Tibial nerve (tissue), 4 donors: ENCODE data around the gene SMG6. TPM values are rescaled to one million over a fixed set of nuclear protein-coding genes. Genes with fewer than 3 reads are reported as not detected.
A peak's percentile ranks its signal among the peaks of the same experiment; 100 is the strongest.
"Not testable (repeated sequence)": the region's sequence is repeated elsewhere in the genome, so short reads cannot be mapped to it uniquely, and the experiment has no call there.

Experiments
- DNase-seq, 2 donors: peaks; one replicate each; pipeline ENCODE4 v3.0.0-alpha.2; 2019; ENCODE audit warnings: low spot score in 2 of 2
- H3K27ac ChIP-seq, 4 donors: fragments of 200-600 bp; sonication (generic) in 3 of 4; one replicate each; pipeline ENCODE4 v1.5.1; 2017 to 2019; ENCODE audit warnings: mild to moderate bottlenecking in 1 of 4
- H3K27me3 ChIP-seq, 2 donors: fragments of 200-600 bp; sonication (generic) in 1 of 2; one replicate each; pipeline versions ENCODE4 v1.5.1 to v1.6.0; 2017 to 2019
- H3K36me3 ChIP-seq, 3 donors: fragments of 200-600 bp; sonication (generic); one replicate each; pipeline ENCODE4 v1.5.1; 2018 to 2019
- H3K4me1 ChIP-seq, 4 donors: fragments of 200-600 bp; sonication (generic) in 3 of 4; one replicate each; pipeline ENCODE4 v1.5.1; 2017 to 2019
- H3K4me3 ChIP-seq, 4 donors: fragments of 200-600 bp; sonication (generic) in 3 of 4; one replicate each; pipeline ENCODE4 v1.5.1; 2017 to 2019; ENCODE audit warnings: mild to moderate bottlenecking in 1 of 4, moderate library complexity in 1 of 4
- H3K9me3 ChIP-seq, 4 donors: fragments of 200-600 bp; sonication (generic) in 3 of 4; one replicate each; pipeline ENCODE4 v1.5.1; 2017 to 2019
- EP300 ChIP-seq, 2 donors: sonication (generic); formaldehyde crosslinking; IDR thresholded peaks; one replicate each; pipeline ENCODE4 v1.6.1; 2017; ENCODE audit warnings: antibody characterized with exemption in 2 of 2, mild to moderate bottlenecking in 1 of 2
- POLR2A ChIP-seq, 2 donors: fragments of 450-650 bp; IDR thresholded peaks; one replicate each; pipeline ENCODE4 v1.6.1; 2017; ENCODE audit warnings: antibody characterized with exemption in 2 of 2, mild to moderate bottlenecking in 2 of 2, moderate library complexity in 2 of 2
- WGBS, 2 donors: methylation state at CpG; one replicate each; pipeline ENCODE4 v1.1.5; 2018; 5-methylcytosine and 5-hydroxymethylcytosine counted together
- total RNA-seq, 4 donors: library from RNA; depleted of rRNA; stranded (reverse); fragments of >200 nt; gene quantifications; one replicate each; pipeline ENCODE4 v1.1.0, GENCODE V29; 2016
- TF ChIP-seq, protein P1 (sequence below), 5 experiments: fragments of 200-600 bp in 3 of 5; fragments of 450-650 bp in 2 of 5; sonication (generic) in 3 of 5; IDR thresholded peaks; one replicate each; pipeline ENCODE4 v1.5.1; 2016 to 2019; ENCODE audit warnings: antibody characterized with exemption in 5 of 5, mild to moderate bottlenecking in 3 of 5, moderate library complexity in 2 of 5

Gene SMG6
- total RNA-seq, 4 donors from 2014 or later = 29.5 to 86.5 (median 40.1) TPM

DNA sequence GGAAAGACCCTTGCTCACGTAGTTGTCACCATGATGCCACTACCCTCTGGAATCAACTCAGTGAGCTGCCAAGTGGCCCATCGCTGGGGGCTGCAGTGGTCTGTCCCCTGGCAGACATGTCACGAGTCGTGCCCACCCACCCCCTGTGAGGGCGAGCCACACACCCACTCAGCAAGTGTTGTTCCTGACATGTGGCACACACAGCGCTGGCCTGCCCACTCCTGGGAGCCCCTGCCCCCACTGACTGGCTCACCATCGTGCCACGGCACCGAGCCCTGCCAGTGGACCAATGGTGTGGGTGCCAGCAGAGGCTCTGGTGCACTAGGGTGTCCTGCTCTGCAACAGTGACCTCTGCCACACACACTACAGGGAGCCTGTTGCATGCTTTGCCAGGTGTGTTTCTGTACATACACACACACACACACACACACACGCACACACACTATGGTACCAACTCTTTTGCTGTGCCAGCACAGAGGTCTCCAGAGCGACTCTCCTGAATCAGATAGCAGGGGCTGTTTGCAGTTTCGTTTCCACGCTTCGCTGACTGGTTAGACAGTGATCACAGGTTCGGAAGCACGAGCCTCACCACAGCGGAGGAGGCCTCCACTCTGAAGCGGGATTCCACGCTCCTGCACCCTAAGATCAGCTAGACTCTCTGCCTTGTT lies 286.2 kb downstream of the SMG6 start:
- WGBS, 2 donors = 77 to 86% methylated on average over 19 of the region's 19 CpGs
- Histone ChIP-seq H3K36me3 (no peaks in the 10 kb centered on the region), H3K4me1 (peaks cover 0 to 30% (median 0%) of the 10 kb centered on the region in 4 donors), H3K4me3 (no peak overlapping the region), H3K27me3 (peaks cover 0 to 9% of the 10 kb centered on the region in 2 donors), H3K27ac (no peak overlapping the region), H3K9me3 (no peaks in the 10 kb centered on the region)
- TF ChIP-seq EP300 (IDR thresholded peaks at IDR 0.05) = no peak
- TF ChIP-seq, protein P1, sequence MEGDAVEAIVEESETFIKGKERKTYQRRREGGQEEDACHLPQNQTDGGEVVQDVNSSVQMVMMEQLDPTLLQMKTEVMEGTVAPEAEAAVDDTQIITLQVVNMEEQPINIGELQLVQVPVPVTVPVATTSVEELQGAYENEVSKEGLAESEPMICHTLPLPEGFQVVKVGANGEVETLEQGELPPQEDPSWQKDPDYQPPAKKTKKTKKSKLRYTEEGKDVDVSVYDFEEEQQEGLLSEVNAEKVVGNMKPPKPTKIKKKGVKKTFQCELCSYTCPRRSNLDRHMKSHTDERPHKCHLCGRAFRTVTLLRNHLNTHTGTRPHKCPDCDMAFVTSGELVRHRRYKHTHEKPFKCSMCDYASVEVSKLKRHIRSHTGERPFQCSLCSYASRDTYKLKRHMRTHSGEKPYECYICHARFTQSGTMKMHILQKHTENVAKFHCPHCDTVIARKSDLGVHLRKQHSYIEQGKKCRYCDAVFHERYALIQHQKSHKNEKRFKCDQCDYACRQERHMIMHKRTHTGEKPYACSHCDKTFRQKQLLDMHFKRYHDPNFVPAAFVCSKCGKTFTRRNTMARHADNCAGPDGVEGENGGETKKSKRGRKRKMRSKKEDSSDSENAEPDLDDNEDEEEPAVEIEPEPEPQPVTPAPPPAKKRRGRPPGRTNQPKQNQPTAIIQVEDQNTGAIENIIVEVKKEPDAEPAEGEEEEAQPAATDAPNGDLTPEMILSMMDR (IDR thresholded peaks at IDR 0.05) = no peak
- no peak for TF ChIP-seq POLR2A (IDR thresholded peaks at IDR 0.05)
- DNase-seq = no peak

DNA sequence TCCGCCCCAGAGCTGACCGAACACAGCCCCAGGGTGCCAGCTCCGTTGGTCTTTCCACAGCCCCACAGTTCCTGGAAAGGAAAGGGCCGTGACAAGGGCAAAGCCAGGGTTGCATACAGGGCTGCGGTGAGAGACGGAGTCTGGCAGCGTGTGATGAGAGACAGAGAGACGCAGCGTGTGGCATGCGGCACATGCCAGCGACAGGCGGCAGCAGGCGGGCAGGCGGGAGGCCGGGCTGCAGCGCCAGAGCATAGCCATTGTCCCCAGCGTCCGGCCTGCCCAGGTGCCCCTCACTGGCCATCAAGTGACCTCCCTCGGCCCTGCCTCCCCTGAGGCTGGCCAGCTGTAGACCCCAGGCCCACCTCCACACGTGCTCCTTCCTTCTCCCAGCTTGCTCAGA lies 287.1 kb downstream of the SMG6 start:
- TF ChIP-seq, protein P1 (IDR thresholded peaks at IDR 0.05) = no peak
- TF ChIP-seq POLR2A (IDR thresholded peaks at IDR 0.05) = no peak
- TF ChIP-seq EP300 (IDR thresholded peaks at IDR 0.05) = no peak
- DNase-seq = no peak
- 86 to 89% methylated on average over 11 to 20 of the region's 20 CpGs for WGBS, 2 donors

GRCh38 chr17:2015314-2015713 lies 288.3 kb downstream of the SMG6 start:
- Histone ChIP-seq H3K9me3 (no peaks in the 10 kb centered on the region), H3K27me3 (peaks cover 0 to 16% of the 10 kb centered on the region in 2 donors), H3K4me3 (no peak overlapping the region), H3K36me3 (no peaks in the 10 kb centered on the region), H3K27ac (no peak overlapping the region), H3K4me1 (peaks cover 0 to 44% (median 0%) of the 10 kb centered on the region in 4 donors)
- TF ChIP-seq, protein P1 (IDR thresholded peaks at IDR 0.05) = no peak
- TF ChIP-seq POLR2A (IDR thresholded peaks at IDR 0.05) = no peak
- no peak for TF ChIP-seq EP300 (IDR thresholded peaks at IDR 0.05)
- no peak for DNase-seq
- WGBS, 2 donors = 85 to 91% methylated on average over 14 of the region's 14 CpGs

More for the DNA sequence above, 287.1 kb downstream of the SMG6 start:
- Histone ChIP-seq H3K4me3 (no peak overlapping the region), H3K27me3 (peaks cover 0 to 11% of the 10 kb centered on the region in 2 donors), H3K27ac (no peak overlapping the region), H3K9me3 (no peaks in the 10 kb centered on the region), H3K4me1 (peaks cover 0 to 39% (median 0%) of the 10 kb centered on the region in 4 donors), H3K36me3 (no peaks in the 10 kb centered on the region)

GRCh38 chr17:2013994-2014317 lies 289.6 kb downstream of the SMG6 start:
- Histone ChIP-seq H3K9me3 (no peaks in the 10 kb centered on the region), H3K27ac (peak overlapping the region in 1 of 4 donors; percentile 4), H3K4me1 (peaks cover 0 to 44% (median 0%) of the 10 kb centered on the region in 4 donors), H3K4me3 (no peak overlapping the region), H3K27me3 (peaks cover 0 to 12% of the 10 kb centered on the region in 2 donors), H3K36me3 (no peaks in the 10 kb centered on the region)
- TF ChIP-seq POLR2A (IDR thresholded peaks at IDR 0.05) (no peak), EP300 (IDR thresholded peaks at IDR 0.05) (no peak)
- TF ChIP-seq, protein P1 (IDR thresholded peaks at IDR 0.05) = no peak
- 86% methylated on average over 1 of the region's 1 CpG for WGBS, 2 donors
- DNase-seq = no peak

- DNase-seq = not testable (repeated sequence)
Measured at GRCh38 chr17:2013220-2013993, 290.2 kb downstream of the SMG6 start.

More at GRCh38 chr17:2013220-2013993, 290.2 kb downstream of the SMG6 start:
- H3K4me1 ChIP-seq = peaks cover 0 to 44% (median 0%) of the 10 kb centered on the region in 4 donors
- H3K4me3 ChIP-seq, H3K9me3 ChIP-seq, H3K36me3 ChIP-seq: not testable (repeated sequence)
- WGBS, 2 donors = 82 to 86% methylated on average over 5 of the region's 6 CpGs
- H3K27ac ChIP-seq = peak overlapping the region in 1 of 4 donors; percentile 78
- peaks cover 0 to 10% of the 10 kb centered on the region in 2 donors for H3K27me3 ChIP-seq
